ENCODE results near the gene KMT2B.

- TF ChIP-seq CTCF (IDR thresholded peaks at IDR 0.05) = no peak
- TF ChIP-seq POLR2A (IDR thresholded peaks at IDR 0.05) = no peak
- TF ChIP-seq POLR2AphosphoS5 (IDR thresholded peaks at IDR 0.05) = no peak
Measured at GRCh38 chr19:35689836-35690235, 28.0 kb upstream of the KMT2B start.

Data from breast epithelium (tissue), 3 donors.